Ovary (tissue), 3 donors: ENCODE measurements around the gene BTBD10.

Experiments
- CTCF ChIP-seq, 3 donors: fragments of 450-650 bp in 2 of 3; fragments of 200-600 bp in 1 of 3; IDR thresholded peaks; one replicate each; pipeline versions ENCODE4 v1.5.1 to v1.8.0; 2016 to 2022; ENCODE audit warnings: antibody characterized with exemption in 3 of 3, mild to moderate bottlenecking in 1 of 3
- EP300 ChIP-seq: sonication (generic); formaldehyde crosslinking; IDR thresholded peaks from one replicate; pipeline ENCODE4 v1.6.1; 2017; ENCODE audit warnings: antibody characterized with exemption
- POLR2A ChIP-seq: fragments of 450-650 bp; IDR thresholded peaks from one replicate; pipeline ENCODE4 v1.6.1; 2017; ENCODE audit warnings: antibody characterized with exemption, mild to moderate bottlenecking, moderate library complexity
- donor health status: DM: no; HTN: no; CAD: no.

DNA sequence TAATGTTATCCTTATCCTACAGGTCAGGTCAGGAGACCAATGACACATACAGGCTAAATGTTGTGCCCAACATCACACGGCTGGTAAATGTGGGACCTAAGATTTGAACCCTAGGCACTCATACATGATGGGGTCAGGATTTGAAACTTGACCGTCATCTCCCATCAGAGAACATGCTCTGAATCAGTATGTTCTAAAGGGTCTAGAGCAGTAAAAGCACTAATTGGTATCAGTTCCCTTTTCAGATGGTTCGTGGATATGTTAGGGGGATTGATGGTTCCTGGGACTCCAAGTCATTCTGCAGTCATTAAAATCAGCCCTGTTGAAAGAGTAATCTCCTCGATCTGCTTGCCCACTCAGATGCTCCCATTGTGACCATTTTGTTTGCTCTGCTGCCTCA lies 120.0 kb downstream of the BTBD10 start:
- no peak for TF ChIP-seq CTCF (IDR thresholded peaks at IDR 0.05)
- no peak for TF ChIP-seq EP300
- TF ChIP-seq POLR2A = no peak
